Smooth muscle cell (in vitro differentiated cells): Measurements from ENCODE around the gene DPYD. TPM values are rescaled to one million over a fixed set of nuclear protein-coding genes. Genes with fewer than 3 reads are reported as not detected.

Experiments used
- DNase-seq: peaks from one replicate; lab custom pipeline; 2025; ENCODE audit not compliant: unreplicated experiment; lab: John Stamatoyannopoulos, UW
- H2AFZ ChIP-seq: fragments of 200-600 bp; sonication (generic); 2 replicates; pipeline ENCODE4 v1.6.0; 2016; ENCODE audit warnings: antibody characterized with exemption, low read depth, mild to moderate bottlenecking
- H3F3A ChIP-seq: fragments of 200-600 bp; sonication (generic); 2 replicates; pipeline ENCODE4 v1.6.0; 2017; ENCODE audit warnings: antibody characterized with exemption, low read depth
- H3K27ac ChIP-seq: fragments of 200-600 bp; sonication (generic); 2 replicates; pipeline ENCODE4 v1.5.1; 2016; ENCODE audit warnings: low read depth, mild to moderate bottlenecking
- H3K27me3 ChIP-seq: fragments of 200-600 bp; sonication (generic); 2 replicates; pipeline ENCODE4 v1.6.1; 2016; ENCODE audit warnings: low read depth, mild to moderate bottlenecking
- H3K36me3 ChIP-seq: fragments of 200-600 bp; sonication (generic); 2 replicates; pipeline ENCODE4 v1.5.1; 2016; ENCODE audit warnings: low read depth
- H3K4me1 ChIP-seq: fragments of 200-600 bp; sonication (generic); 2 replicates; pipeline ENCODE4 v1.5.1; 2016; ENCODE audit warnings: low read depth
- H3K4me2 ChIP-seq: fragments of 200-600 bp; sonication (generic); 2 replicates; pipeline ENCODE4 v1.6.0; 2016; ENCODE audit warnings: mild to moderate bottlenecking
- H3K4me3 ChIP-seq: fragments of 200-600 bp; sonication (generic); 2 replicates; pipeline ENCODE4 v1.5.1; 2016; ENCODE audit warnings: mild to moderate bottlenecking
- H3K79me2 ChIP-seq: fragments of 200-600 bp; sonication (generic); 2 replicates; pipeline ENCODE4 v1.6.0; 2016; ENCODE audit warnings: low read depth, mild to moderate bottlenecking
- H3K9ac ChIP-seq: fragments of 200-600 bp; sonication (generic); 2 replicates; pipeline ENCODE4 v1.6.0; 2016; ENCODE audit warnings: low read depth
- H3K9me3 ChIP-seq: fragments of 200-600 bp; sonication (generic); replicated peaks from 2 replicates; pipeline ENCODE4 v1.5.1; 2016; ENCODE audit warnings: low read depth
- H4K20me1 ChIP-seq: fragments of 200-600 bp; sonication (generic); 2 replicates; pipeline ENCODE4 v1.6.0; 2016; ENCODE audit warnings: low read depth
- WGBS: methylation state at CpG from one replicate; pipeline ENCODE4 v1.1.7; 2016; ENCODE audit warnings: low lambda C conversion rate; 5-methylcytosine and 5-hydroxymethylcytosine counted together
- polyA plus RNA-seq: library from polyadenylated mRNA; unstranded; fragments of >200 nt; fragmentation: Nextera tagmentation; extraction: Ambion mirVana; gene quantifications from 2 replicates; pipeline ENCODE4 v1.2.1, GENCODE V29; 2016
- total RNA-seq: library from RNA; depleted of rRNA; stranded (reverse); fragments of >200 nt; gene quantifications from 2 replicates; pipeline ENCODE4 v1.2.3, GENCODE V29; 2014
- TF ChIP-seq, protein P1 (sequence below): fragments of 200-600 bp; sonication (generic); IDR thresholded peaks from 2 replicates; pipeline ENCODE4 v1.5.1; 2017; ENCODE audit warnings: borderline replicate concordance, mild to moderate bottlenecking, antibody characterized with exemption; ENCODE audit not compliant: insufficient read depth, poor library complexity, severe bottlenecking

DPYD gene
- total and polyA plus RNA-seq, 2 experiments from 2014 or later = 1.8 to 2.0 TPM

DNA sequence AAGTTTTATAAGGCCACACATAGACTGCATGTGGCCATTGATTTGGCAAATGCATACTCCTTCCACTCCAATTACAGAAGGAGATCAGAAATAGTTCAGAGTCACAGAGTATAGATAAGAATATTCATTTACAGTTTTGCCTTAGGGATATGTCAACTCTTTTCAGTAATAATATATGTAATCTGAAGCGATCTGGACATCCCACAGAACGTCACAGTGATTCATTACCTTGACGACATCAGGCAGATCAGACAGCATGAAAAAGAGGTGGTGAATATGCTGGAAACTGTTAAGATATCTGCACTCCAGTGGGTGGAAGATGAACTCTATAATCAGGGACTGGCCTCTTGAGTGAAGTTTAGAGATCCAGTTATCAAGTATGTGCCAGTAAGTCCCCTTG is 240.4 kb downstream of the DPYD start:
- Histone ChIP-seq H2AFZ (no peak overlapping the region), H3K4me2 (no peak overlapping the region), H3K4me3 (no peak overlapping the region), H3K27me3 (no peaks in the 10 kb centered on the region), H3K9me3 (no peaks in the 10 kb centered on the region), H4K20me1 (no peaks in the 10 kb centered on the region), H3K79me2 (no peaks in the 10 kb centered on the region), H3K36me3 (no peaks in the 10 kb centered on the region), H3K4me1 (no peaks in the 10 kb centered on the region), H3K27ac (no peak overlapping the region), H3F3A (no peaks in the 10 kb centered on the region), H3K9ac (no peak overlapping the region)
- TF ChIP-seq, protein P1, sequence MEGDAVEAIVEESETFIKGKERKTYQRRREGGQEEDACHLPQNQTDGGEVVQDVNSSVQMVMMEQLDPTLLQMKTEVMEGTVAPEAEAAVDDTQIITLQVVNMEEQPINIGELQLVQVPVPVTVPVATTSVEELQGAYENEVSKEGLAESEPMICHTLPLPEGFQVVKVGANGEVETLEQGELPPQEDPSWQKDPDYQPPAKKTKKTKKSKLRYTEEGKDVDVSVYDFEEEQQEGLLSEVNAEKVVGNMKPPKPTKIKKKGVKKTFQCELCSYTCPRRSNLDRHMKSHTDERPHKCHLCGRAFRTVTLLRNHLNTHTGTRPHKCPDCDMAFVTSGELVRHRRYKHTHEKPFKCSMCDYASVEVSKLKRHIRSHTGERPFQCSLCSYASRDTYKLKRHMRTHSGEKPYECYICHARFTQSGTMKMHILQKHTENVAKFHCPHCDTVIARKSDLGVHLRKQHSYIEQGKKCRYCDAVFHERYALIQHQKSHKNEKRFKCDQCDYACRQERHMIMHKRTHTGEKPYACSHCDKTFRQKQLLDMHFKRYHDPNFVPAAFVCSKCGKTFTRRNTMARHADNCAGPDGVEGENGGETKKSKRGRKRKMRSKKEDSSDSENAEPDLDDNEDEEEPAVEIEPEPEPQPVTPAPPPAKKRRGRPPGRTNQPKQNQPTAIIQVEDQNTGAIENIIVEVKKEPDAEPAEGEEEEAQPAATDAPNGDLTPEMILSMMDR = no peak
- WGBS = 35% methylated on average over 3 of the region's 3 CpGs
- DNase-seq = no peak

DNA sequence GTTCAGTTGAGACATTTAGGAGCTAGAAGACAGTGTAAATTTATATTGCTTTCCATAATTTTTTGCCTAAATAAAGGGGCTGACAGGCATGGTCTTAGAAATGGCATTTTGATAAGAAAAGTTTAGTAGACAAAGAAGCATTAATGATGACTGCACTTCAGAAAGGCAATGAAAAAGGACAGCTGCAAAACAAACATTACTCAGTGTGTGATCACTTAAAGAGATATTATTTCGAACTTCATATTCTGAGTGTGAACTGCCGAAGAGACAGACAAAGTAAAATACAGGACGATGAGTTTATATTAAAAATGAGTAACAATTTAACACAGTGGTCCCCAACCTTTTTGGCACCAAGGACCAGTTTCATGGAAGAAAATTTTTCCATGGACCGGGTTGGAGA is 243.1 kb downstream of the DPYD start:
- 88% methylated on average over 4 of the region's 4 CpGs for WGBS
- H3K36me3 ChIP-seq = no peaks in the 10 kb centered on the region
- no peaks in the 10 kb centered on the region for H3F3A ChIP-seq
- no peak for DNase-seq
- H3K9me3 ChIP-seq = no peaks in the 10 kb centered on the region
- H3K9ac ChIP-seq = no peak overlapping the region
- no peak overlapping the region for H2AFZ ChIP-seq
- H3K27ac ChIP-seq = no peak overlapping the region
- H3K4me3 ChIP-seq = no peak overlapping the region
- no peaks in the 10 kb centered on the region for H3K27me3 ChIP-seq
- TF ChIP-seq, protein P1 = no peak
- H3K4me1 ChIP-seq = no peaks in the 10 kb centered on the region
- H4K20me1 ChIP-seq = no peaks in the 10 kb centered on the region
- H3K79me2 ChIP-seq = no peaks in the 10 kb centered on the region
- no peak overlapping the region for H3K4me2 ChIP-seq

DNA sequence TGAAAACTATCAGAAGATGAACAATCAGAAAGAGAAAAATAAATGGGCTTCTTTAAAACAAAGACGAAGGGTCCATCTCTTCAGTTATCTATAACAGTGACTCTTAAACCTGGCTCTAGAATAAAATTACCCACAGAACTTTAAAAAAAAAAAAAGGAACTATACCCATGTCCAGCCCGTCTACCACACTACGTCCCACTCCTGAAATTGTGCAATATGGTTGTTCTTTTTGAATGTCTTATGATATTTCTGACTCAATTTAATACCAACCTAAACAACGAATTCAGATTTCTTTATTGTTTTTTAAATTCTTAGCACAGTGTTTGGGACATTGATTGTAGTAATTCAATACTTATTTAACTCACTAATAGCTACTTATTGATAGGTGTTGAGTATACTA is 246.3 kb downstream of the DPYD start:
- Histone ChIP-seq H3K4me1 (no peaks in the 10 kb centered on the region), H3K27me3 (no peaks in the 10 kb centered on the region), H3K9me3 (no peaks in the 10 kb centered on the region), H4K20me1 (no peaks in the 10 kb centered on the region), H3K9ac (no peak overlapping the region), H3K36me3 (no peaks in the 10 kb centered on the region), H3K4me2 (no peak overlapping the region), H3K4me3 (no peak overlapping the region), H3K79me2 (no peaks in the 10 kb centered on the region), H3F3A (no peaks in the 10 kb centered on the region), H3K27ac (no peak overlapping the region), H2AFZ (no peak overlapping the region)
- TF ChIP-seq, protein P1 = no peak
- no peak for DNase-seq
- WGBS = 93% methylated on average over 4 of the region's 4 CpGs

- WGBS = 56% methylated on average over 2 of the region's 2 CpGs
- H3K9me3 ChIP-seq = no peaks in the 10 kb centered on the region
- no peak for DNase-seq
- TF ChIP-seq, protein P1 = no peak
- H3K36me3 ChIP-seq = no peaks in the 10 kb centered on the region
- H3K4me3 ChIP-seq = no peak overlapping the region
- H3K27ac ChIP-seq = no peak overlapping the region
- no peaks in the 10 kb centered on the region for H3K4me1 ChIP-seq
- no peaks in the 10 kb centered on the region for H3K79me2 ChIP-seq
- H3K4me2 ChIP-seq = no peak overlapping the region
- no peaks in the 10 kb centered on the region for H3F3A ChIP-seq
- H2AFZ ChIP-seq = no peak overlapping the region
- H3K27me3 ChIP-seq = no peaks in the 10 kb centered on the region
- H3K9ac ChIP-seq = no peak overlapping the region
- H4K20me1 ChIP-seq = no peaks in the 10 kb centered on the region
Observed at GRCh38 chr1:97668945-97669344, 251.9 kb downstream of the DPYD start.
